MM.1S (cell line): ENCODE results near the gene GRIK1.

ENCODE experiments used
- DNase-seq: peaks from one replicate; pipeline ENCODE4 v3.0.0-alpha.2; 2015
- H2AFZ ChIP-seq: fragments of 300-600 bp; sonication (generic); 2 replicates; pipeline ENCODE4 v1.6.0; 2016; ENCODE audit warnings: antibody characterized with exemption, low read length
- H3F3A ChIP-seq: fragments of 300-600 bp; sonication (generic); 2 replicates; pipeline ENCODE4 v1.6.1; 2016; ENCODE audit warnings: mild to moderate bottlenecking, antibody characterized with exemption, low read length, moderate library complexity, mixed read lengths; ENCODE audit not compliant: insufficient read depth
- H3K27ac ChIP-seq: fragments of 300-600 bp; sonication (generic); 2 replicates; pipeline ENCODE4 v1.5.1; 2016; ENCODE audit warnings: mild to moderate bottlenecking, low read length
- H3K27me3 ChIP-seq: fragments of 300-600 bp; sonication (generic); replicated peaks from 2 replicates; pipeline ENCODE4 v1.6.0; 2016; ENCODE audit warnings: low read length; ENCODE audit not compliant: insufficient read depth
- H3K36me3 ChIP-seq: fragments of 300-600 bp; sonication (generic); replicated peaks from 2 replicates; pipeline ENCODE4 v1.6.1; 2016; ENCODE audit warnings: mild to moderate bottlenecking, low read length, mixed read lengths; ENCODE audit not compliant: insufficient read depth
- H3K4me1 ChIP-seq: fragments of 300-600 bp; sonication (generic); 2 replicates; pipeline ENCODE4 v1.6.1; 2016; ENCODE audit warnings: low read length, mixed read lengths
- H3K4me2 ChIP-seq: fragments of 300-600 bp; sonication (generic); 2 replicates; pipeline ENCODE4 v1.6.0; 2016; ENCODE audit warnings: low read depth, low read length
- H3K4me3 ChIP-seq: fragments of 300-600 bp; sonication (generic); 2 replicates; pipeline ENCODE4 v1.5.1; 2016; ENCODE audit warnings: low read length, mixed read lengths
- H3K79me2 ChIP-seq: fragments of 300-600 bp; sonication (generic); 2 replicates; pipeline ENCODE4 v1.6.1; 2016; ENCODE audit warnings: mixed run types, low read length, mixed read lengths
- H3K9ac ChIP-seq: fragments of 300-600 bp; sonication (generic); 2 replicates; pipeline ENCODE4 v1.6.1; 2016; ENCODE audit warnings: low read length, mixed read lengths
- H3K9me2 ChIP-seq: fragments of 300-600 bp; sonication (generic); replicated peaks from 2 replicates; pipeline ENCODE4 v1.6.1; 2016; ENCODE audit warnings: mild to moderate bottlenecking, low read length, mixed read lengths; ENCODE audit not compliant: insufficient read depth
- H3K9me3 ChIP-seq: fragments of 300-600 bp; sonication (generic); replicated peaks from 2 replicates; pipeline ENCODE4 v1.6.1; 2016; ENCODE audit warnings: mild to moderate bottlenecking, low read length, mixed read lengths; ENCODE audit not compliant: insufficient read depth
- H4K20me1 ChIP-seq: fragments of 300-600 bp; sonication (generic); 2 replicates; pipeline ENCODE4 v1.6.1; 2016; ENCODE audit warnings: mild to moderate bottlenecking, low read length, moderate library complexity, mixed read lengths; ENCODE audit not compliant: insufficient read depth
- CTCF ChIP-seq: fragments of 300-600 bp; sonication (generic); IDR thresholded peaks from 2 replicates; pipeline ENCODE4 v1.5.1; 2016; ENCODE audit warnings: antibody characterized with exemption, low read length, mixed read lengths
- EZH2 ChIP-seq: fragments of 300-600 bp; sonication (generic); optimal IDR thresholded peaks from 2 replicates; pipeline ENCODE3; 2017; ENCODE audit warnings: low read depth, mild to moderate bottlenecking, antibody characterized with exemption, low read length, mixed read lengths
- EZH2phosphoT487 ChIP-seq: fragments of 300-600 bp; sonication (generic); IDR thresholded peaks from 2 replicates; pipeline ENCODE4 v1.6.1; 2018; ENCODE audit warnings: antibody characterized with exemption, low read length

Gene GRIK1

GRCh38 chr21:29708401-29708800, 231.4 kb downstream of the GRIK1 start:
- no peak for DNase-seq
- H2AFZ ChIP-seq: no peak overlapping the region
- H3K27ac ChIP-seq: no peak overlapping the region
- H3K79me2 ChIP-seq: no peaks in the 10 kb centered on the region
- H3K4me1 ChIP-seq: no peaks in the 10 kb centered on the region
- no peaks in the 10 kb centered on the region for H3K27me3 ChIP-seq
- no peaks in the 10 kb centered on the region for H3K36me3 ChIP-seq
- no peaks in the 10 kb centered on the region for H3K9me2 ChIP-seq
- H3F3A ChIP-seq: no peaks in the 10 kb centered on the region
- no peak overlapping the region for H3K9ac ChIP-seq
- no peak overlapping the region for H3K4me3 ChIP-seq
- H3K4me2 ChIP-seq: no peak overlapping the region
- TF ChIP-seq CTCF (no peak), EZH2 (no peak), EZH2phosphoT487 (no peak)
- H4K20me1 ChIP-seq: no peaks in the 10 kb centered on the region
- H3K9me3 ChIP-seq: no peaks in the 10 kb centered on the region

- H3K4me3 ChIP-seq: no peak overlapping the region
- no peaks in the 10 kb centered on the region for H3K79me2 ChIP-seq
- no peaks in the 10 kb centered on the region for H3K9me3 ChIP-seq
- H3F3A ChIP-seq: no peaks in the 10 kb centered on the region
- no peak overlapping the region for H2AFZ ChIP-seq
- H4K20me1 ChIP-seq: no peaks in the 10 kb centered on the region
- TF ChIP-seq EZH2 (no peak), CTCF (no peak), EZH2phosphoT487 (no peak)
- no peak overlapping the region for H3K27ac ChIP-seq
- no peaks in the 10 kb centered on the region for H3K9me2 ChIP-seq
- no peak overlapping the region for H3K9ac ChIP-seq
- DNase-seq: no peak
- H3K36me3 ChIP-seq: no peaks in the 10 kb centered on the region
- H3K4me2 ChIP-seq: no peak overlapping the region
- no peaks in the 10 kb centered on the region for H3K27me3 ChIP-seq
- H3K4me1 ChIP-seq: no peaks in the 10 kb centered on the region
These were observed 235.1 kb downstream of the GRIK1 start for GRCh38 chr21:29704719-29705118.

GRCh38 chr21:29701676-29702075, 238.1 kb downstream of the GRIK1 start:
- H3K9me3 ChIP-seq: no peaks in the 10 kb centered on the region
- no peak overlapping the region for H2AFZ ChIP-seq
- no peak overlapping the region for H3K9ac ChIP-seq
- no peak overlapping the region for H3K4me2 ChIP-seq
- DNase-seq: no peak
- no peaks in the 10 kb centered on the region for H4K20me1 ChIP-seq
- H3K36me3 ChIP-seq: no peaks in the 10 kb centered on the region
- TF ChIP-seq CTCF (no peak), EZH2phosphoT487 (no peak), EZH2 (no peak)
- no peak overlapping the region for H3K4me3 ChIP-seq
- H3K79me2 ChIP-seq: no peaks in the 10 kb centered on the region
- H3K4me1 ChIP-seq: no peaks in the 10 kb centered on the region
- H3F3A ChIP-seq: no peaks in the 10 kb centered on the region
- no peaks in the 10 kb centered on the region for H3K9me2 ChIP-seq
- no peaks in the 10 kb centered on the region for H3K27me3 ChIP-seq
- H3K27ac ChIP-seq: no peak overlapping the region
